NCI-H1105 treated with DMSO at 0.1 percent for 48 hours (cell line): ENCODE results near the gene SSR1.

Experiments used
- DNase-seq: peaks from one replicate; lab custom pipeline; 2025; lab: John Stamatoyannopoulos, UW

Gene SSR1

GRCh38 chr6:7239590-7239948 lies 73.4 kb downstream of the SSR1 start:
- no peak for DNase-seq

GRCh38 chr6:7238900-7239589 lies 74.0 kb downstream of the SSR1 start:
- DNase-seq: peak; percentile 93

DNA sequence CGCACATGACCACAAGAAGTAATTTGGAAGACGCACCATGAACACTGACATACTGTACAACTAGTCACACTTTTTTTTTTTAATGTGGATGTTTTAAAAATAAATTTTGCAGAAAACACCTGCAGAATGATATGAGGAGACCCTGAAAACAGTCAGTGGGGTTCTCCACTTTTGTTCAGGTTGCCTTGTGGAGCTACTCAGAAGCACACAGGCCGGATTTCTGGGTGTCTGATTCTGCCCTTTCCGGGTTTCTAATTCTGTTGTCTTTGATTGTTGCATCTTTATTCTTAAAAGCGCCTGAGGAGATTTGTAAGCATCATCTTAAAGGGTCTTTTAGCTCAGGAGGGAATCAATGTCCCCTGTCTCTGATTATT lies 74.5 kb downstream of the SSR1 start:
- no peak for DNase-seq

- no peak for DNase-seq
Observed at GRCh38 chr6:7237653-7238188, 75.3 kb downstream of the SSR1 start.

GRCh38 chr6:7236306-7237209 lies 76.4 kb downstream of the SSR1 start:
- no peak for DNase-seq

DNA sequence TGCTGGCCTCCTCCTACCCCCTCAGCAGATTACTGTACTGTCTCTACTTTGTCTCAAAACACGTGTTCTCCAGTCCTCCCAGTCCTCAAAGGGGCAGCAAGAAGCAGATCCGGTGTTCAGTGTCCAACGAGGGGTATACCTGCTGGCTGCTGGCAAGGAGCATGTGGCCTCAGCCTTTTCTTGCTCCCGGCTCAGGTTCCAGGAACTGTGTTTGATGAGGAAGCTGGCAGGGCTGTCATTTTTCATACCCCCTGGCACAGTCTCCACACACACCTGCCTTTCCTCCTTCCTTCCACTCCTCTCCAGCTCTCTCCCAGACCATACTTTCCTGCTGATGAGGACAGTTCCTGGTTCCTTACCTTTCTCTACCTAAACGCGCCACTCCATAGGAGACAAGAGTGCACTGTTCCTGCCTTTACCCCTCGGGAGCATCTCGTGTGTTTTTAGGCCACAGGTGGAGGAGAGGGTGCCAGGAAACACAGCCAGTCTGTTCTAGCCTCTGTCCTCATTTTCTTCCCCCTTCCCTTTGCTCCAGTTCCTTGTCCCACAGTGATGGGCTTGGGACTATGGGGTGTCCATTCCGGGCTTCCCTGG lies 77.2 kb downstream of the SSR1 start:
- peak; percentile 34 for DNase-seq

DNA sequence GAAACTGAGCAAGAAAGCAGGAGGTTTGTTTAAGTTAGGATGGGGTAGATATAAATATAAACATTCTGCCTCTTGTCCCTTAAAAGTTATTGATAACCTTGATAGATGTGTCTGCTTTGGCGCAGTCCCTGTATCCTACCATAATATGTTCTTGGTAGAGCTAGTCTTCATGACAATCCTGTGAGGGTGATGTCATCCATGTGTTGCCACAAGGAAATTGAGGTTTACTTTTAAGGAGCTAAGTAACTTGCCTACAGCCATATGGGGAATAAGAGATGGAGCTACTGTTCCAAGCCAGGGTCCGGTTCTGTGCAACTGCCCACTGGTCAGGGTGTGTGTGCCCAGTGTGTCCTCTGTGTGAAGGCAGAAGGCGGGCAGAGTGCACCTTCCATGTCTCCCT lies 78.5 kb downstream of the SSR1 start:
- DNase-seq: no peak

DNA sequence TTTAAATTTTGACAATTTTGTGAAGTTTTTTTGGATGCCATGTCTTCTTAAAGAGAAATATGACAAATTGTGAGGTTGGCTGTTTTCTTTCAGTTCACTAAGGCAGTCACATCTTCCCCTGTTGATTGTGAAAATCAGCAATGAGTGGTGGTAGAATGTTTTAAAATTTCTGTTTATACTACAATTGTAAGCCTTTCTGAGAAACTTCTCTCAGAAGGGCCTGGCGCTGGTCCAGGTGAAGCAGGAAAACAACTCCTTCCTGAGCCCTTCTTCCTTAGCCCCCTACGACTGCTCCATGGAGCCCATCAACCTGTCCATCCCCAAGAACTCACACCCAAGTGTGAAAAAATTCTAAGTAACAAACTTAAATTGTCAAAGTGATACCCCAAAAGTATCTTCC lies 80.6 kb downstream of the SSR1 start:
- DNase-seq: no peak

DNA sequence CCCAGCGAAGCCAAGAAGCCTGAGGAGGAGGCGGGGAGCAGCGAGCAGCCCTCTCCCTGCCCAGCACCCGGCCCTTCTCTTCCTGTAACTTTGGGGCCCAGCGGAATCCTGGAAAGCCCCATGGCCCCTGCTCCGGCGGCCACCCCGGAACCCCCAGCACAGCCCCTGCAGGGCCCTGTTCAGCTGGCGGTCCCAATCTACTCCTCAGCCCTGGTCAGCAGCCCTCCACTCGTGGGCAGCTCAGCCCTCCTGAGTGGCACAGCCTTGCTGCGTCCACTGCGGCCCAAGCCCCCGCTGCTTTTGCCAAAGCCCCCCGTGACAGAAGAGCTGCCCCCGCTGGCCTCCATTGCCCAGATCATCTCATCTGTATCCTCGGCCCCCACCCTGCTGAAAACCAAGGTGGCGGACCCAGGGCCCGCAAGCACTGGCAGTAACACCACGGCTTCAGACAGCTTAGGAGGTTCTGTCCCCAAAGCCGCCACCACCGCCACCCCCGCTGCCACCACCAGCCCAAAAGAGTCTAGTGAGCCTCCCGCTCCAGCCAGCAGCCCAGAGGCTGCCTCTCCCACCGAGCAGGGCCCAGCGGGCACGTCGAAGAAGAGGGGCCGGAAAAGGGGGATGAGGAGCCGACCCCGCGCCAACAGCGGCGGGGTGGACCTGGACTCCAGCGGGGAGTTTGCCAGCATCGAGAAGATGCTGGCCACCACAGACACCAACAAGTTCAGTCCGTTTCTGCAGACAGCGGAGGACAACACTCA lies 81.9 kb downstream of the SSR1 start:
- DNase-seq: no peak

- no peak for DNase-seq
Observed at GRCh38 chr6:7230327-7230691, 82.7 kb downstream of the SSR1 start.

DNA sequence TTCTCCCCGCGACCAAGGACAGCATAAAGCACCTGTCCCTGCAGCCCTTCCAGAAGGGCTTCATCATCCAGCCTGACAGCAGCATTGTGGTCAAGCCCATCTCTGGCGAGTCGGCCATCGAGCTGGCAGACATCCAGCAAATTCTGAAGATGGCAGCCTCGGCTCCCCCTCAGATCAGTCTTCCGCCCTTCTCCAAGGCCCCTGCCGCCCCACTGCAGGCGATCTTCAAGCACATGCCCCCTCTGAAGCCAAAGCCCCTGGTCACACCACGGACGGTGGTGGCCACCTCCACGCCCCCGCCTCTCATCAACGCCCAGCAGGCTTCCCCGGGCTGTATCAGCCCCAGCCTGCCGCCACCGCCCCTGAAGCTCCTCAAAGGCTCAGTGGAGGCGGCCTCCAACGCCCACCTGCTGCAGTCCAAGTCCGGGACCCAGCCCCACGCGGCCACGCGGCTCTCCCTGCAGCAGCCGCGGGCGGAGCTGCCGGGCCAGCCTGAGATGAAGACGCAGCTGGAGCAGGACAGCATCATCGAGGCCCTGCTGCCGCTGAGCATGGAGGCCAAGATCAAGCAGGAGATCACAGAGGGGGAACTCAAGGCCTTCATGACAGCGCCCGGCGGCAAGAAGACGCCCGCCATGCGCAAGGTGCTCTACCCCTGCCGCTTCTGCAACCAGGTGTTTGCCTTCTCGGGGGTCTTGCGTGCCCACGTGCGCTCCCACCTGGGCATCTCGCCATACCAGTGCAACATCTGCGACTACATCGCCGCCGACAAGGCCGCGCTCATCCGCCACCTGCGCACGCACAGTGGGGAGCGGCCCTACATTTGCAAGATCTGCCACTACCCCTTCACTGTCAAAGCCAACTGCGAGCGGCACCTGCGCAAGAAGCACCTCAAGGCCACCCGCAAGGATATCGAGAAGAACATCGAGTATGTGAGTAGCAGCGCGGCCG lies 83.3 kb downstream of the SSR1 start:
- DNase-seq: no peak

- no peak for DNase-seq
Observed at GRCh38 chr6:7228662-7229375, 84.2 kb downstream of the SSR1 start.

GRCh38 chr6:7224731-7225130 lies 88.3 kb downstream of the SSR1 start:
- DNase-seq: no peak

- DNase-seq: no peak
Observed at GRCh38 chr6:7222197-7222596, 90.8 kb downstream of the SSR1 start.

DNA sequence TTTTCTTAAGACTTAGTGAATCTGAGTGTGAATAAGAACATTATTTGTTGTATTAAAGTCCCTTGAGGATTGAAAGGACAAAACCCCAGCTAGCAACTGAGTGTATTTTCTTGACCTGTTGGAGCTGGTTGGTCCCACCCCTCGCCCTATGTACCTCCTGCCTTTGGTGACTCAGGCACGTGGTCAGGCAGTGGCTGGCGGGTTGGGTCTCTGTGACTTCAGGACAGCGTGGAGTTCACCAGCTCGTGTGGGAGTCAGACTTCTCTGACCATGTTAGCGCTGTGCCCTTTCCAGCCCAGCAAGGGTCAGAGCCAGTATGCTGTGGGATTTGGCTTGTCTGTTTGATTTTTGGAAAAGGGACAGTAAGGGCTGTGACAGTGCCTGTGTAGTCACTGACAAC lies 93.7 kb downstream of the SSR1 start:
- no peak for DNase-seq

DNA sequence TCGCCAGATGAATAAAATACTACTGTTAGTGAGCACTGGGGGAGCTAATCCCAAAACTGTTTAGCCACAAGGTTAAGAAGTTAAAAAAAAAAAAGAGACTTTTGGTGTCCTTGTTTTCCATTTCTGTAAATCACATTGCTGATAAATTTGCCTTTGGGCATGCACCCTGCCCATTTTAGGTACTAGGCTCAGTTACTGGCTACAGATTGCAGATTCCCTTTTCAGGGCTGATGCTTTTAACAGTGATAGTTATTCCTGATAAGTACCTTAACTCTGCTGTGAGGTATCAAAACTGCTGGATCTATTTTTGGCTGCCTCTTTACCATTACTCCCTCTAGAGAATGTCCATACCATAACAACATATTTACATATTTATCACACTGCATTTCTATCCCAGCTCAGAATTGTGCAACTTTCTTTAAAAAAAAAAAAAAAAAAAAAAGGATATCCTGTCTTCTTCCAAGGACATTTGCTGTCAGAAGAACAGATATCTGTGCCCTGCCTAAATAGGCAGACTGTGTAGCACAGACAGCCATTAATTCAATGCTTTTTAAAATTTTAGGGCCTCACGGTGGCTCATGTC lies 94.5 kb downstream of the SSR1 start:
- DNase-seq: no peak
